ENCODE data around the gene ASCC1. TPM values are rescaled to one million over a fixed set of nuclear protein-coding genes. Genes with fewer than 3 reads are reported as not detected.

Gene ASCC1
- total RNA-seq, 1 donor from 2014 or later, result 49.5 TPM

GRCh38 chr10:72097448-72098300 is 118.4 kb downstream of the ASCC1 start:
- Histone ChIP-seq H3K4me1 (no peaks in the 10 kb centered on the region), H3K4me3 (no peak overlapping the region), H3K9ac (no peak overlapping the region), H3K36me3 (no peaks in the 10 kb centered on the region), H3K4me2 (no peak overlapping the region), H4K20me1 (ENCODE audit: low read depth) (no peaks in the 10 kb centered on the region), H3K27ac (no peak overlapping the region), H2AFZ (replicated peaks) (no peak overlapping the region), H3K9me3 (ENCODE audit: low read depth) (no peaks in the 10 kb centered on the region), H3F3A (ENCODE audit: low read depth) (no peaks in the 10 kb centered on the region), H3K79me2 (ENCODE audit: low read depth) (no peaks in the 10 kb centered on the region), H3K27me3 (no peaks in the 10 kb centered on the region)
- no peaks in the 10 kb centered on the region for H3K9me3 Mint-ChIP-seq
- no peak overlapping the region for H3K27ac Mint-ChIP-seq
- H3K27me3 Mint-ChIP-seq (ENCODE audit: insufficient read depth, low read depth), result no peaks in the 10 kb centered on the region
- DNase-seq (ENCODE audit: low spot score), result no peak
- H3K4me1 Mint-ChIP-seq, result peaks cover 20% of the 10 kb centered on the region
- no peak for TF ChIP-seq EZH2 (IDR thresholded peaks at IDR 0.05)
- no peak for TF ChIP-seq CTCF (IDR thresholded peaks at IDR 0.05)
- no peak overlapping the region for H3K4me3 Mint-ChIP-seq
- peaks cover 34% of the 10 kb centered on the region for H3K36me3 Mint-ChIP-seq

- H3K4me3 ChIP-seq, result no peak overlapping the region
Observed at GRCh38 chr10:72096115-72097000, 119.7 kb downstream of the ASCC1 start.

GRCh38 chr10:72095195-72095594 is 120.9 kb downstream of the ASCC1 start:
- H3K27me3 ChIP-seq, result peaks cover 5% of the 10 kb centered on the region
- no peaks in the 10 kb centered on the region for H3K4me1 ChIP-seq
- H3K4me3 ChIP-seq, result no peak overlapping the region
- no peak for DNase-seq (ENCODE audit: low spot score)
- no peaks in the 10 kb centered on the region for H3K79me2 ChIP-seq (ENCODE audit: low read depth)
- no peak overlapping the region for H3K9ac ChIP-seq
- H3K9me3 Mint-ChIP-seq, result no peaks in the 10 kb centered on the region
- peaks cover 20% of the 10 kb centered on the region for H3K36me3 Mint-ChIP-seq
- H3K27me3 Mint-ChIP-seq (ENCODE audit: insufficient read depth, low read depth), result peaks cover 2% of the 10 kb centered on the region
- peaks cover 29% of the 10 kb centered on the region for H3K4me1 Mint-ChIP-seq
- H2AFZ ChIP-seq (replicated peaks), result no peak overlapping the region
- no peak overlapping the region for H3K4me2 ChIP-seq
- TF ChIP-seq EZH2phosphoT487 (IDR thresholded peaks at IDR 0.05) (no peak), CTCF (IDR thresholded peaks at IDR 0.05) (no peak), EZH2 (IDR thresholded peaks at IDR 0.05) (no peak)
- no peak overlapping the region for H3K27ac Mint-ChIP-seq
- H4K20me1 ChIP-seq (ENCODE audit: low read depth), result no peaks in the 10 kb centered on the region
- H3F3A ChIP-seq (ENCODE audit: low read depth), result no peaks in the 10 kb centered on the region
- no peak overlapping the region for H3K27ac ChIP-seq
- no peak overlapping the region for H3K4me3 Mint-ChIP-seq
- H3K9me3 ChIP-seq (ENCODE audit: low read depth), result no peaks in the 10 kb centered on the region
- no peaks in the 10 kb centered on the region for H3K36me3 ChIP-seq

More at GRCh38 chr10:72096115-72097000, 119.7 kb downstream of the ASCC1 start:
- Histone ChIP-seq H3K36me3 (no peaks in the 10 kb centered on the region), H3F3A (ENCODE audit: low read depth) (no peaks in the 10 kb centered on the region), H2AFZ (replicated peaks) (no peak overlapping the region), H4K20me1 (ENCODE audit: low read depth) (no peaks in the 10 kb centered on the region), H3K27ac (no peak overlapping the region), H3K4me2 (no peak overlapping the region), H3K79me2 (ENCODE audit: low read depth) (no peaks in the 10 kb centered on the region), H3K27me3 (no peaks in the 10 kb centered on the region), H3K9ac (no peak overlapping the region), H3K9me3 (ENCODE audit: low read depth) (no peaks in the 10 kb centered on the region), H3K4me1 (no peaks in the 10 kb centered on the region)
- Mint-ChIP-seq H3K4me1 (peaks cover 27% of the 10 kb centered on the region), H3K36me3 (peaks cover 28% of the 10 kb centered on the region), H3K27ac (peak overlapping the region; percentile 34), H3K4me3 (no peak overlapping the region), H3K27me3 (ENCODE audit: insufficient read depth, low read depth) (no peaks in the 10 kb centered on the region), H3K9me3 (no peaks in the 10 kb centered on the region)
- TF ChIP-seq EZH2phosphoT487 (IDR thresholded peaks at IDR 0.05), result no peak
- no peak for TF ChIP-seq CTCF (IDR thresholded peaks at IDR 0.05)
- no peak for TF ChIP-seq EZH2 (IDR thresholded peaks at IDR 0.05)
- DNase-seq (ENCODE audit: low spot score), result peak; percentile 32

Measured in neural progenitor cell (in vitro differentiated cells).